GM12878 (cell line): ENCODE measurements around the gene CBX7. TPM values are rescaled to one million over a fixed set of nuclear protein-coding genes. Genes with fewer than 3 reads are reported as not detected.

Experiments
- ATAC-seq: fragments of 200-7000 bp; cut with Tn5 transposase; 3 replicates; pipeline ENCODE4 v1.9.1; 2020; ENCODE audit warnings: mild to moderate bottlenecking, moderate library complexity
- BruUV-seq: library from RNA; stranded (reverse); fragments of 400-500 nt; replicated peaks from 2 replicates; lab custom pipeline; 2021; lab: Mats Ljungman, UMichigan
- CTCF ChIA-PET: fragments of 300-600 bp; sonication (Branson Sonifier 250); formaldehyde crosslinking; extraction: SDS; loops from one replicate; lab custom pipeline; 2021; ENCODE audit warnings: inconsistent platforms; lab: Yijun Ruan, JAX
- POLR2A ChIA-PET: fragments of 350-600 bp; formaldehyde crosslinking; extraction: SDS; loops from one replicate; lab custom pipeline; 2021; ENCODE audit warnings: inconsistent platforms; lab: Charles Lee
- RAD21 ChIA-PET: fragments of 300-600 bp; sonication (Branson Sonifier 250); formaldehyde crosslinking; loops from one replicate; lab custom pipeline; 2023; ENCODE audit warnings: antibody characterized with exemption; ENCODE audit not compliant: unreplicated experiment; lab: Charles Lee
- SMC1A ChIA-PET: fragments of 300-600 bp; sonication (Branson Sonifier 250); formaldehyde crosslinking; loops from one replicate; lab custom pipeline; 2023; ENCODE audit not compliant: unreplicated experiment, uncharacterized antibody; lab: Charles Lee
- DNase-seq: peaks from one replicate; pipeline ENCODE4 v3.0.0-alpha.2; 2011; ENCODE audit warnings: low read depth, low spot score
- FAIRE-seq: peaks from 3 replicates; lab custom pipeline; 2011; peaks lifted over from hg19 to GRCh38; lab: Jason Lieb, UNC
- H2AFZ ChIP-seq: 2 replicates; pipeline ENCODE4 v1.6.0; 2011; ENCODE audit warnings: low read depth, low read length, control low read depth; ENCODE audit not compliant: control insufficient read depth
- H3K27ac ChIP-seq: 2 replicates; pipeline ENCODE4 v1.5.1; 2011; ENCODE audit warnings: control low read depth; ENCODE audit not compliant: control insufficient read depth, insufficient read depth
- H3K27me3 ChIP-seq, 2 experiments: replicated peaks in 1 of 2; 2 replicates each; pipeline versions ENCODE4 v1.6.0 to v1.6.1; 2011; ENCODE audit warnings: low read length in 1 of 2; ENCODE audit not compliant: control insufficient read depth in 2 of 2, insufficient read depth in 2 of 2
- H3K36me3 ChIP-seq, 2 experiments: 2 replicates each; pipeline ENCODE4 v1.5.1; 2011; ENCODE audit warnings: low read length in 1 of 2; ENCODE audit not compliant: control insufficient read depth in 2 of 2, insufficient read depth in 2 of 2
- H3K4me1 ChIP-seq: 2 replicates; pipeline ENCODE4 v1.6.1; 2011; ENCODE audit warnings: mild to moderate bottlenecking, low read length, moderate library complexity, mixed read lengths; ENCODE audit not compliant: control insufficient read depth, insufficient read depth
- H3K4me2 ChIP-seq: 2 replicates; pipeline ENCODE4 v1.6.0; 2011; ENCODE audit warnings: control low read depth; ENCODE audit not compliant: control insufficient read depth, insufficient read depth
- H3K4me3 ChIP-seq: fragments of 200-600 bp; sonication (generic); 2 replicates; pipeline ENCODE4 v1.5.1; 2016
- H3K79me2 ChIP-seq: 2 replicates; pipeline ENCODE4 v1.6.0; 2011; ENCODE audit warnings: low read length; ENCODE audit not compliant: control insufficient read depth, insufficient read depth
- H3K9ac ChIP-seq: 2 replicates; pipeline ENCODE4 v1.8.0; 2011; ENCODE audit warnings: low read length, control low read depth, mixed read lengths; ENCODE audit not compliant: control insufficient read depth, insufficient read depth
- H3K9me3 ChIP-seq: replicated peaks from 3 replicates; pipeline ENCODE4 v1.5.1; 2011; ENCODE audit warnings: mild to moderate bottlenecking, low read length; ENCODE audit not compliant: control insufficient read depth, insufficient read depth
- H4K20me1 ChIP-seq: 2 replicates; pipeline ENCODE4 v1.6.0; 2011; ENCODE audit not compliant: control insufficient read depth, insufficient read depth
- BACH1 ChIP-seq: fragments of 450-650 bp; IDR thresholded peaks from 2 replicates; pipeline ENCODE4 v1.6.1; 2017; ENCODE audit warnings: mild to moderate bottlenecking, borderline replicate concordance
- EZH2 ChIP-seq: IDR thresholded peaks from 2 replicates; pipeline ENCODE4 v1.6.1; 2012; ENCODE audit warnings: low read depth, mild to moderate bottlenecking, control low read depth, inconsistent platforms, low read length, borderline replicate concordance; ENCODE audit not compliant: control insufficient read depth
- FOS ChIP-seq: IDR thresholded peaks from 3 replicates; pipeline ENCODE4 v1.6.1; 2011; ENCODE audit warnings: borderline replicate concordance; ENCODE audit not compliant: insufficient read length; ENCODE audit errors: extremely low read depth
- IKZF1 ChIP-seq: fragments of 450-650 bp; conservative IDR thresholded peaks from 2 replicates; pipeline ENCODE4 v1.6.1; 2017; ENCODE audit warnings: antibody characterized with exemption, mild to moderate bottlenecking
- MTA3 ChIP-seq: IDR thresholded peaks from 2 replicates; pipeline ENCODE4 v1.6.1; 2012; ENCODE audit warnings: low read length, inconsistent platforms, borderline replicate concordance
- MYB ChIP-seq: fragments of 150-350 bp; IDR thresholded peaks from 2 replicates; pipeline ENCODE4 v1.6.1; 2014; ENCODE audit warnings: mild to moderate bottlenecking, low read depth, low read length, borderline replicate concordance
- TAF1 ChIP-seq: IDR thresholded peaks from 2 replicates; pipeline ENCODE4 v1.6.1; 2011; ENCODE audit warnings: mild to moderate bottlenecking, low read depth, low read length, borderline replicate concordance
- TCF3 ChIP-seq: IDR thresholded peaks from 2 replicates; pipeline ENCODE4 v1.6.1; 2012; ENCODE audit warnings: low read depth, mild to moderate bottlenecking, low read length, borderline replicate concordance; ENCODE audit not compliant: insufficient read depth
- WGBS: methylation state at CpG from one replicate; pipeline ENCODE4 v1.1.6; 2016; ENCODE audit warnings: low lambda C conversion rate; ENCODE audit not compliant: insufficient replicate concordance, insufficient coverage; ENCODE audit errors: missing lambda C conversion rate; 5-methylcytosine and 5-hydroxymethylcytosine counted together
- in situ Hi-C: fragments of 300-500 bp; cut with MboI; formaldehyde crosslinking; loops from 9 replicates; pipeline ENCODE4 v1.14.3; 2018; ENCODE audit warnings: mixed read lengths
- intact Hi-C: fragments of 100-400 bp; cut with micrococcal nuclease; formaldehyde crosslinking; loops from one replicate; pipeline ENCODE4 v1.14.2; 2022; ENCODE audit not compliant: unreplicated experiment
- polyA plus RNA-seq, 11 experiments: library from polyadenylated mRNA; depleted of rRNA in 4 of 11; unstranded in 6 of 11; stranded (reverse) in 5 of 11; fragments of >200 nt; fragmentation: Nextera tagmentation in 4 of 11; fragmentation: Illumina TruSeq in 1 of 11; extraction: Ambion mirVana in 4 of 11; extraction: Trizol in 1 of 11; gene quantifications; 1 replicate in 1 of 11; 2 replicates in 10 of 11; pipeline versions ENCODE4 v1.2.1 to v1.2.3, GENCODE V29; 2011 to 2016; ENCODE audit warnings: inconsistent platforms in 2 of 11, missing spikeins in 2 of 11, low read depth in 1 of 11
- total RNA-seq, 4 experiments: library from RNA; depleted of rRNA in 3 of 4; stranded (reverse); fragments of >200 nt in 3 of 4; fragmentation: Illumina TruSeq in 1 of 4; extraction: Trizol in 1 of 4; gene quantifications; 2 replicates each; pipeline versions ENCODE4 v1.2.1 to v1.2.3, GENCODE V29; 2013 to 2021
- TF ChIP-seq, protein P1 (sequence below): fragments of 450-650 bp; conservative IDR thresholded peaks from 2 replicates; pipeline ENCODE4 v1.6.1; 2017; ENCODE audit warnings: mild to moderate bottlenecking, moderate library complexity
- TF ChIP-seq, protein P2 (sequence below): fragments of 450-650 bp; IDR thresholded peaks from 2 replicates; pipeline ENCODE4 v1.6.1; 2016; ENCODE audit warnings: mild to moderate bottlenecking

Gene CBX7
- total and polyA plus RNA-seq, 10 of the 15 experiments (the other 5 are each of a cell fraction or from before 2014, with no cell fraction given): 0.18 to 17.2 (median 5.6) TPM

DNA sequence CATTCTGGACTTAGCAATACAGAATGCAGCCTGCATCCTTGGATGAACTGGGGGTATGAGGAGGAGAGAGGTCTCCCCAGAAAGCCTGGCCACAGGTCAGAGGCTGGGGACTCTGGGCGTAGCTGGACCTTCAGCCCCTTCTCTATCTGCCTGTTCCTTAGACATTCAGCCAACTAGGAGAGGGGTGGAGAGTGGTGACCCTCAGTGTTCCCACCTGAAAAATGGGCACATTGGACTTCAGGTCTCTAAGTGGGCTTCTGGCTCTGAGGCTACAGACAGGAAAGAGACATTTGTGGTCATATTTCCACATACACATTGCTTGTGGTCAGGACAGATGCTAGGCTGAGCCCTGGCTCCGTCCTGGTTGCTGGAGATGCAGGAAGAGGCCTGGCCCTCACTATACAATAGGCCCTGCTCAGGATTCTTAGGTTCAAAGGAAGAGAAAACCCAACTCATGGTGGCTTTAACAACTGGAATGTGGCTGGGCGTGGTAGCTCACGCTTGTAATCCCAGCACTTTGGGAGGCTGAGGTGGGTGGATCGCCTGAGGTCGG, 30.1 kb upstream of the CBX7 start (continued):
- TF ChIP-seq, protein P1, sequence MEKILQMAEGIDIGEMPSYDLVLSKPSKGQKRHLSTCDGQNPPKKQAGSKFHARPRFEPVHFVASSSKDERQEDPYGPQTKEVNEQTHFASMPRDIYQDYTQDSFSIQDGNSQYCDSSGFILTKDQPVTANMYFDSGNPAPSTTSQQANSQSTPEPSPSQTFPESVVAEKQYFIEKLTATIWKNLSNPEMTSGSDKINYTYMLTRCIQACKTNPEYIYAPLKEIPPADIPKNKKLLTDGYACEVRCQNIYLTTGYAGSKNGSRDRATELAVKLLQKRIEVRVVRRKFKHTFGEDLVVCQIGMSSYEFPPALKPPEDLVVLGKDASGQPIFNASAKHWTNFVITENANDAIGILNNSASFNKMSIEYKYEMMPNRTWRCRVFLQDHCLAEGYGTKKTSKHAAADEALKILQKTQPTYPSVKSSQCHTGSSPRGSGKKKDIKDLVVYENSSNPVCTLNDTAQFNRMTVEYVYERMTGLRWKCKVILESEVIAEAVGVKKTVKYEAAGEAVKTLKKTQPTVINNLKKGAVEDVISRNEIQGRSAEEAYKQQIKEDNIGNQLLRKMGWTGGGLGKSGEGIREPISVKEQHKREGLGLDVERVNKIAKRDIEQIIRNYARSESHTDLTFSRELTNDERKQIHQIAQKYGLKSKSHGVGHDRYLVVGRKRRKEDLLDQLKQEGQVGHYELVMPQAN: no peak
- TF ChIP-seq BACH1 (no peak), IKZF1 (no peak), TAF1 (no peak)
- TF ChIP-seq, protein P2, sequence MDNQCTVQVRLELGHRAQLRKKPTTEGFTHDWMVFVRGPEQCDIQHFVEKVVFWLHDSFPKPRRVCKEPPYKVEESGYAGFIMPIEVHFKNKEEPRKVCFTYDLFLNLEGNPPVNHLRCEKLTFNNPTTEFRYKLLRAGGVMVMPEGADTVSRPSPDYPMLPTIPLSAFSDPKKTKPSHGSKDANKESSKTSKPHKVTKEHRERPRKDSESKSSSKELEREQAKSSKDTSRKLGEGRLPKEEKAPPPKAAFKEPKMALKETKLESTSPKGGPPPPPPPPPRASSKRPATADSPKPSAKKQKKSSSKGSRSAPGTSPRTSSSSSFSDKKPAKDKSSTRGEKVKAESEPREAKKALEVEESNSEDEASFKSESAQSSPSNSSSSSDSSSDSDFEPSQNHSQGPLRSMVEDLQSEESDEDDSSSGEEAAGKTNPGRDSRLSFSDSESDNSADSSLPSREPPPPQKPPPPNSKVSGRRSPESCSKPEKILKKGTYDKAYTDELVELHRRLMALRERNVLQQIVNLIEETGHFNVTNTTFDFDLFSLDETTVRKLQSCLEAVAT: no peak

DNA sequence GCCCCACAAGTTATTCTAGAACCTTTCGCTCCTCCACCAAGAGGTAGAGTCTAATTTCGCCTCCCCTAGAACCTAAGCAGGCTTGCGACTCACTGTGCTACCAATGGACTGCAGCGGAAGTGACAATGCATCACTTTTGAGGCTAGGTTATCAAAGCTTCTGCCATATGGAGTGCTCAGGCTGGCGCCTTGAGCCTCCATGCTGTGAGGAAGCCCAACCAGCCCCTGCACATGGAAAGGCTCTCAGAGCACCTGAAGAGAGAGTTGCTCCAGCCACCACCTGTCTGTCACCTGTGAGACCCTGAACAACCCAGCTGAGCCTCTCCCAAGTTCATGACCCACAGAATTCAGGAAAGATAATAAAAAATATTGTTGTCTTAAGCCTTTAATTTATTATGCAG, 29.3 kb upstream of the CBX7 start:
- H3K4me1 ChIP-seq: no peaks in the 10 kb centered on the region
- H3K4me2 ChIP-seq: no peak overlapping the region
- intact Hi-C loops: no loop called here
- 47% methylated on average over 5 of the region's 5 CpGs for WGBS
- H3K36me3 ChIP-seq: no peaks in the 10 kb centered on the region
- TF ChIP-seq TCF3: no peak
- TF ChIP-seq MYB: no peak
- no peak for TF ChIP-seq MTA3
- TF ChIP-seq EZH2: no peak
- TF ChIP-seq FOS: no peak
- TF ChIP-seq, all 136 proteins: peak for 0
- no peaks in the 10 kb centered on the region for H3K79me2 ChIP-seq
- no peaks in the 10 kb centered on the region for H4K20me1 ChIP-seq
- SMC1A ChIA-PET: interaction anchor here (0.8 kb wide), 1 partner anchor 11 kb away, joined by 3 read pairs; no protein-coding TSS in a partner anchor
- H2AFZ ChIP-seq: no peak overlapping the region
- no peaks in the 10 kb centered on the region; the same call in 2 of the 3 replicates for H3K9me3 ChIP-seq
- RAD21 ChIA-PET: no interaction called here
- FAIRE-seq: no peak
- no peak overlapping the region for H3K9ac ChIP-seq
- in situ Hi-C loops: no loop called here
- CTCF ChIA-PET: interaction anchor here (0.6 to 0.8 kb wide), 2 partner anchors 125 to 178 kb away, joined by 3 to 4 read pairs; no protein-coding TSS in a partner anchor
- no peak overlapping the region for H3K4me3 ChIP-seq
- no peak for DNase-seq
- ATAC-seq: no peak
- H3K27ac ChIP-seq: no peak overlapping the region
- POLR2A ChIA-PET: no interaction called here
- no peaks in the 10 kb centered on the region for H3K27me3 ChIP-seq
- no TSS peak for BruUV-seq
